Smooth muscle cell of the brain vasculature (primary cell): ENCODE data around the gene KATNAL2.
"Not testable (repeated sequence)": the region's sequence is repeated elsewhere in the genome, so short reads cannot be mapped to it uniquely, and the experiment has no call there.

Experiments
- DNase-seq: peaks from one replicate; pipeline ENCODE4 v3.0.0-alpha.2; 2012; ENCODE audit warnings: low read depth, low spot score

KATNAL2 gene

GRCh38 chr18:46939337-46939963 is 22.0 kb downstream of the KATNAL2 start:
- no peak for DNase-seq

- DNase-seq = no peak
These were observed 22.7 kb downstream of the KATNAL2 start for GRCh38 chr18:46939998-46940571.

- no peak for DNase-seq
These were observed 25.2 kb downstream of the KATNAL2 start for GRCh38 chr18:46942646-46943045.

GRCh38 chr18:46946656-46947282 is 29.4 kb downstream of the KATNAL2 start:
- DNase-seq = no peak

GRCh38 chr18:46950064-46950656 is 32.8 kb downstream of the KATNAL2 start:
- no peak for DNase-seq

GRCh38 chr18:46953195-46953594 is 35.8 kb downstream of the KATNAL2 start:
- no peak for DNase-seq

- no peak for DNase-seq
These were observed 40.8 kb downstream of the KATNAL2 start for GRCh38 chr18:46958209-46958608.

GRCh38 chr18:46963656-46964578 is 46.5 kb downstream of the KATNAL2 start:
- DNase-seq = not testable (repeated sequence)

- DNase-seq = not testable (repeated sequence)
These were observed 47.3 kb downstream of the KATNAL2 start for GRCh38 chr18:46964579-46965293.

- DNase-seq = not testable (repeated sequence)
These were observed 48.9 kb downstream of the KATNAL2 start for GRCh38 chr18:46966266-46966665.

GRCh38 chr18:46969551-46969950 is 52.1 kb downstream of the KATNAL2 start:
- DNase-seq = not testable (repeated sequence)

GRCh38 chr18:47019870-47020269 is 102.5 kb downstream of the KATNAL2 start:
- DNase-seq = not testable (repeated sequence)

GRCh38 chr18:47020757-47021156 is 103.4 kb downstream of the KATNAL2 start:
- DNase-seq = not testable (repeated sequence)

- DNase-seq = not testable (repeated sequence)
These were observed 105.4 kb downstream of the KATNAL2 start for GRCh38 chr18:47022821-47023220.

- DNase-seq = not testable (repeated sequence)
These were observed 106.5 kb downstream of the KATNAL2 start for GRCh38 chr18:47023769-47024465.

GRCh38 chr18:47025557-47026174 is 108.3 kb downstream of the KATNAL2 start:
- DNase-seq = not testable (repeated sequence)

GRCh38 chr18:47028738-47029137 is 111.3 kb downstream of the KATNAL2 start:
- DNase-seq = not testable (repeated sequence)

GRCh38 chr18:47029684-47030353 is 112.4 kb downstream of the KATNAL2 start:
- not testable (repeated sequence) for DNase-seq

- not testable (repeated sequence) for DNase-seq
These were observed 113.5 kb downstream of the KATNAL2 start for GRCh38 chr18:47030887-47031286.
